DMS 273 treated with DMSO at 0.1 percent for 48 hours (cell line): Measurements from ENCODE around the gene DTNA.

Experiments used
- DNase-seq: peaks from one replicate; lab custom pipeline; 2025; lab: John Stamatoyannopoulos, UW

The DTNA gene

GRCh38 chr18:34807106-34807796, 97.2 kb downstream of the DTNA start:
- DNase-seq = no peak

GRCh38 chr18:34808389-34808788, 98.3 kb downstream of the DTNA start:
- DNase-seq = no peak

- DNase-seq = no peak
Measured at GRCh38 chr18:34809451-34810072, 99.5 kb downstream of the DTNA start.

- no peak for DNase-seq
Measured at GRCh38 chr18:34816183-34816582, 106.1 kb downstream of the DTNA start.

- DNase-seq = no peak
Measured at GRCh38 chr18:34817636-34818035, 107.5 kb downstream of the DTNA start.

- no peak for DNase-seq
Measured at GRCh38 chr18:34818064-34818463, 108.0 kb downstream of the DTNA start.

GRCh38 chr18:34820360-34821065, 110.4 kb downstream of the DTNA start:
- no peak for DNase-seq

GRCh38 chr18:34821669-34822210, 111.6 kb downstream of the DTNA start:
- DNase-seq = no peak

- DNase-seq = no peak
Measured at GRCh38 chr18:34828093-34828492, 118.0 kb downstream of the DTNA start.

- DNase-seq = no peak
Measured at GRCh38 chr18:34834897-34835296, 124.8 kb downstream of the DTNA start.

GRCh38 chr18:34835466-34835865, 125.4 kb downstream of the DTNA start:
- DNase-seq = no peak

GRCh38 chr18:34837769-34838272, 127.7 kb downstream of the DTNA start:
- no peak for DNase-seq

- no peak for DNase-seq
Measured at GRCh38 chr18:34838669-34839068, 128.6 kb downstream of the DTNA start.

- DNase-seq = no peak
Measured at GRCh38 chr18:34840256-34840826, 130.2 kb downstream of the DTNA start.

GRCh38 chr18:34841891-34842290, 131.8 kb downstream of the DTNA start:
- DNase-seq = no peak

- DNase-seq = no peak
Measured at GRCh38 chr18:34844072-34844471, 134.0 kb downstream of the DTNA start.

GRCh38 chr18:34844732-34845459, 134.8 kb downstream of the DTNA start:
- no peak for DNase-seq

- no peak for DNase-seq
Measured at GRCh38 chr18:34847408-34847807, 137.3 kb downstream of the DTNA start.

- no peak for DNase-seq
Measured at GRCh38 chr18:34848156-34848555, 138.1 kb downstream of the DTNA start.

GRCh38 chr18:34848695-34849094, 138.6 kb downstream of the DTNA start:
- DNase-seq = no peak

GRCh38 chr18:34857320-34857719, 147.2 kb downstream of the DTNA start:
- no peak for DNase-seq

- no peak for DNase-seq
Measured at GRCh38 chr18:34858188-34858587, 148.1 kb downstream of the DTNA start.
